Retina (tissue), 1 donor: ENCODE data around the gene IFIH1.
A peak's percentile ranks its signal among the peaks of the same experiment; 100 is the strongest.

Experiments used
- DNase-seq: peaks from one replicate; pipeline ENCODE4 v3.0.0-alpha.2; 2016

IFIH1 gene

GRCh38 chr2:162256591-162256991 lies 61.9 kb downstream of the IFIH1 start:
- no peak for DNase-seq

- DNase-seq: no peak
Observed at GRCh38 chr2:162254236-162254871, 64.1 kb downstream of the IFIH1 start.

GRCh38 chr2:162253435-162253834 lies 65.0 kb downstream of the IFIH1 start:
- no peak for DNase-seq

- no peak for DNase-seq
Observed at GRCh38 chr2:162252153-162252552, 66.3 kb downstream of the IFIH1 start.

- no peak for DNase-seq
Observed at GRCh38 chr2:162245781-162246180, 72.7 kb downstream of the IFIH1 start.

- no peak for DNase-seq
Observed at GRCh38 chr2:162245061-162245460, 73.4 kb downstream of the IFIH1 start.

- no peak for DNase-seq
Observed at GRCh38 chr2:162244541-162245031, 73.9 kb downstream of the IFIH1 start.

GRCh38 chr2:162243715-162244114 lies 74.8 kb downstream of the IFIH1 start:
- DNase-seq: no peak

GRCh38 chr2:162243294-162243693 lies 75.2 kb downstream of the IFIH1 start, which contains the start of gene FAP:
Gene FAP (minus strand): TSS chr2:162243445. CDS start chr2:162243327, 118 bp downstream.
- DNase-seq: peak; percentile 6

- DNase-seq: peak; percentile 7
Observed at GRCh38 chr2:162242586-162243280, 75.8 kb downstream of the IFIH1 start.

GRCh38 chr2:162241571-162241970 lies 76.9 kb downstream of the IFIH1 start:
- DNase-seq: no peak

GRCh38 chr2:162234620-162235462 lies 83.6 kb downstream of the IFIH1 start:
- no peak for DNase-seq

GRCh38 chr2:162233197-162233596 lies 85.3 kb downstream of the IFIH1 start:
- no peak for DNase-seq

- no peak for DNase-seq
Observed at GRCh38 chr2:162232671-162233070, 85.8 kb downstream of the IFIH1 start.

- no peak for DNase-seq
Observed at GRCh38 chr2:162232027-162232426, 86.5 kb downstream of the IFIH1 start.

- DNase-seq: no peak
Observed at GRCh38 chr2:162230761-162231160, 87.7 kb downstream of the IFIH1 start.

- no peak for DNase-seq
Observed at GRCh38 chr2:162226836-162227235, 91.6 kb downstream of the IFIH1 start.

- DNase-seq: peak; percentile 30
Observed at GRCh38 chr2:162221064-162221463, 97.4 kb downstream of the IFIH1 start.

- DNase-seq: no peak
Observed at GRCh38 chr2:162220368-162220767, 98.1 kb downstream of the IFIH1 start.

GRCh38 chr2:162219426-162219825 lies 99.1 kb downstream of the IFIH1 start:
- DNase-seq: no peak

- DNase-seq: no peak
Observed at GRCh38 chr2:162217598-162217997, 100.9 kb downstream of the IFIH1 start.
